H9 (cell line): Measurements from ENCODE around the gene ANO2. TPM values are rescaled to one million over a fixed set of nuclear protein-coding genes. Genes with fewer than 3 reads are reported as not detected.

ENCODE experiments used
- DNase-seq: peaks from one replicate; pipeline ENCODE4 v3.0.0-alpha.2; 2017
- H2AFZ ChIP-seq: one replicate; pipeline ENCODE4 v1.6.1; 2013; ENCODE audit warnings: mild to moderate bottlenecking, low read length, control low read depth, moderate library complexity
- H2AK5ac ChIP-seq: 2 replicates; pipeline ENCODE4 v1.6.1; 2013; ENCODE audit warnings: low read length, control low read depth, mixed read lengths; ENCODE audit not compliant: insufficient read length
- H2BK120ac ChIP-seq: one replicate; pipeline ENCODE4 v1.6.1; 2013; ENCODE audit warnings: low read depth, mild to moderate bottlenecking, low read length, control low read depth, inconsistent platforms; ENCODE audit not compliant: poor library complexity, severe bottlenecking
- H2BK12ac ChIP-seq: 2 replicates; pipeline ENCODE4 v1.6.1; 2013; ENCODE audit warnings: low read length, control low read depth, mixed read lengths, low read depth; ENCODE audit not compliant: insufficient read length
- H2BK15ac ChIP-seq: 2 replicates; pipeline ENCODE4 v1.6.1; 2013; ENCODE audit warnings: low read depth, low read length, control low read depth
- H2BK20ac ChIP-seq: one replicate; pipeline ENCODE4 v1.6.1; 2013; ENCODE audit warnings: low read depth, mild to moderate bottlenecking, low read length, control low read depth, inconsistent platforms; ENCODE audit not compliant: poor library complexity, severe bottlenecking
- H2BK5ac ChIP-seq: 2 replicates; pipeline ENCODE4 v1.6.1; 2013; ENCODE audit warnings: low read length, control low read depth, mixed read lengths; ENCODE audit not compliant: insufficient read length
- H3K14ac ChIP-seq: 2 replicates; pipeline ENCODE4 v1.6.1; 2013; ENCODE audit warnings: low read length, control low read depth; ENCODE audit not compliant: insufficient read depth
- H3K18ac ChIP-seq: 2 replicates; pipeline ENCODE4 v1.6.1; 2013; ENCODE audit warnings: low read depth, mild to moderate bottlenecking, mixed read lengths, low read length, control low read depth; ENCODE audit not compliant: insufficient read length
- H3K23ac ChIP-seq: 2 replicates; pipeline ENCODE4 v1.6.1; 2013; ENCODE audit warnings: low read length, control low read depth, mixed read lengths, low read depth; ENCODE audit not compliant: insufficient read length
- H3K23me2 ChIP-seq: 2 replicates; pipeline ENCODE4 v1.6.1; 2013; ENCODE audit warnings: low read depth, mild to moderate bottlenecking, mixed read lengths, low read length, control low read depth; ENCODE audit not compliant: insufficient read length, poor library complexity, severe bottlenecking
- H3K27ac ChIP-seq: 2 replicates; pipeline ENCODE4 v1.5.1; 2013; ENCODE audit warnings: low read length, control low read depth, mixed read lengths, low read depth; ENCODE audit not compliant: insufficient read length
- H3K27me3 ChIP-seq: 2 replicates; pipeline ENCODE4 v1.6.1; 2013; ENCODE audit warnings: low read length, control low read depth, inconsistent platforms; ENCODE audit not compliant: insufficient read depth
- H3K4ac ChIP-seq: 2 replicates; pipeline ENCODE4 v1.6.1; 2013; ENCODE audit warnings: low read depth, mild to moderate bottlenecking, control low read depth, inconsistent platforms, low read length, moderate library complexity
- H3K4me1 ChIP-seq: 2 replicates; pipeline ENCODE4 v1.6.1; 2013; ENCODE audit warnings: low read length, control low read depth, inconsistent platforms; ENCODE audit not compliant: insufficient read depth
- H3K4me2 ChIP-seq: 2 replicates; pipeline ENCODE4 v1.6.1; 2013; ENCODE audit warnings: low read length, control low read depth, mixed read lengths; ENCODE audit not compliant: insufficient read length, insufficient read depth
- H3K56ac ChIP-seq: 2 replicates; pipeline ENCODE4 v1.6.1; 2013; ENCODE audit warnings: low read depth, mild to moderate bottlenecking, mixed read lengths, low read length, control low read depth; ENCODE audit not compliant: insufficient read length
- H3K79me1 ChIP-seq: 2 replicates; pipeline ENCODE4 v1.6.1; 2013; ENCODE audit warnings: low read depth, mild to moderate bottlenecking, moderate library complexity, low read length, control low read depth, inconsistent platforms; ENCODE audit not compliant: insufficient read depth, poor library complexity, severe bottlenecking
- H3K79me2 ChIP-seq: 2 replicates; pipeline ENCODE4 v1.6.1; 2013; ENCODE audit warnings: low read length, control low read depth, inconsistent platforms; ENCODE audit not compliant: insufficient read depth
- H3K9ac ChIP-seq: 2 replicates; pipeline ENCODE4 v1.6.1; 2013; ENCODE audit warnings: low read length, control low read depth, mixed read lengths; ENCODE audit not compliant: insufficient read length; ENCODE audit errors: extremely low read depth
- H3K9me3 ChIP-seq: one replicate; pipeline ENCODE4 v1.6.1; 2013; ENCODE audit warnings: low read depth, low read length, inconsistent platforms; ENCODE audit not compliant: control insufficient read depth
- H3T11ph ChIP-seq: one replicate; pipeline ENCODE4 v1.6.1; 2013; ENCODE audit warnings: mild to moderate bottlenecking, low read length, control low read depth, inconsistent platforms
- H4K20me1 ChIP-seq: one replicate; pipeline ENCODE4 v1.6.1; 2013; ENCODE audit not compliant: control insufficient read depth, insufficient read length, insufficient read depth
- H4K5ac ChIP-seq: 2 replicates; pipeline ENCODE4 v1.6.1; 2013; ENCODE audit warnings: low read depth, mild to moderate bottlenecking, mixed read lengths, low read length, control low read depth; ENCODE audit not compliant: insufficient read length
- H4K8ac ChIP-seq: replicated peaks from 2 replicates; pipeline ENCODE4 v1.6.1; 2013; ENCODE audit warnings: low read length, control low read depth, mixed read lengths, low read depth; ENCODE audit not compliant: insufficient read length
- H4K91ac ChIP-seq: 2 replicates; pipeline ENCODE4 v1.6.1; 2013; ENCODE audit warnings: low read depth, mild to moderate bottlenecking, moderate library complexity, mixed read lengths, low read length, control low read depth; ENCODE audit not compliant: insufficient read length
- H3K27ac Mint-ChIP-seq, 3 experiments: 2 replicates in 2 of 3; 3 replicates in 1 of 3; pipeline ENCODE4 v1.8.0; 2020 to 2021; ENCODE audit warnings: mixed read lengths in 3 of 3, mild to moderate bottlenecking in 1 of 3, moderate library complexity in 1 of 3
- H3K27me3 Mint-ChIP-seq: 2 replicates; pipeline ENCODE4 v1.8.0; 2021; ENCODE audit warnings: low read depth, mild to moderate bottlenecking, moderate library complexity, mixed read lengths
- H3K36me3 Mint-ChIP-seq, 3 experiments: 2 replicates in 2 of 3; 3 replicates in 1 of 3; pipeline ENCODE4 v1.8.0; 2020 to 2021; ENCODE audit warnings: low read depth in 3 of 3, mixed read lengths in 3 of 3; ENCODE audit not compliant: insufficient read depth in 1 of 3
- H3K4me1 Mint-ChIP-seq, 2 experiments: 2 replicates each; pipeline ENCODE4 v1.8.0; 2020; ENCODE audit warnings: mixed read lengths in 2 of 2
- H3K4me3 Mint-ChIP-seq, 2 experiments: 2 replicates in 1 of 2; 3 replicates in 1 of 2; pipeline ENCODE4 v1.8.0; 2020 to 2021; ENCODE audit warnings: mild to moderate bottlenecking in 2 of 2, mixed read lengths in 2 of 2, moderate library complexity in 1 of 2
- H3K9me3 Mint-ChIP-seq, 2 experiments: 2 replicates in 1 of 2; 3 replicates in 1 of 2; pipeline ENCODE4 v1.8.0; 2020; ENCODE audit warnings: mild to moderate bottlenecking in 2 of 2, mixed read lengths in 2 of 2, moderate library complexity in 1 of 2
- CTCF ChIP-seq: fragments of 200-600 bp; sonication (generic); conservative IDR thresholded peaks from 3 replicates; pipeline ENCODE4 v1.8.0; 2021; ENCODE audit warnings: antibody characterized with exemption, mild to moderate bottlenecking
- WGBS: extraction: QIAGEN DNeasy Blood & Tissue Kit; methylation state at CpG from one replicate; pipeline ENCODE4 v1.1.7; 2013; ENCODE audit warnings: missing lambda C conversion rate, low lambda C conversion rate, mixed read lengths; ENCODE audit not compliant: insufficient read length; ENCODE audit errors: extremely low coverage; 5-methylcytosine and 5-hydroxymethylcytosine counted together
- total RNA-seq: library from RNA; stranded (reverse); gene quantifications from 2 replicates; pipeline ENCODE4 v1.2.1, GENCODE V29; 2021

The ANO2 gene
- total RNA-seq, 1 experiment from 2014 or later: 3.8 TPM

GRCh38 chr12:5524769-5525436, 420.2 kb downstream of the ANO2 start:
- Histone ChIP-seq H4K20me1 (no peaks in the 10 kb centered on the region), H3K27ac (no peak overlapping the region), H4K8ac (no peak overlapping the region), H3K4ac (no peak overlapping the region), H3K79me2 (no peaks in the 10 kb centered on the region), H4K5ac (no peak overlapping the region), H2BK15ac (no peak overlapping the region), H3K9me3 (no peaks in the 10 kb centered on the region), H2BK5ac (no peak overlapping the region), H2BK120ac (no peak overlapping the region), H3T11ph (no peak overlapping the region), H3K9ac (no peak overlapping the region), H3K18ac (no peak overlapping the region), H3K27me3 (no peaks in the 10 kb centered on the region), H2AFZ (no peak overlapping the region), H3K14ac (no peak overlapping the region; the same call in 1 of the 2 replicates), H4K91ac (no peak overlapping the region), H3K4me1 (no peaks in the 10 kb centered on the region), H2BK12ac (no peak overlapping the region), H3K23me2 (no peaks in the 10 kb centered on the region), H3K23ac (no peak overlapping the region), H3K79me1 (no peaks in the 10 kb centered on the region), H2AK5ac (no peak overlapping the region), H2BK20ac (no peak overlapping the region), H3K4me2 (no peak overlapping the region), H3K56ac (no peak overlapping the region)
- Mint-ChIP-seq H3K9me3 (no peaks in the 10 kb centered on the region), H3K4me3 (no peak overlapping the region), H3K27me3 (peaks cover 3% of the 10 kb centered on the region; the same call in 1 of the 2 replicates), H3K4me1 (no peaks in the 10 kb centered on the region), H3K27ac (peak overlapping the region in 1 of 3 experiments; percentile 66; a peak in 1 of 7 replicates), H3K36me3 (no peaks in the 10 kb centered on the region)
- no peak for TF ChIP-seq CTCF
- WGBS: no CpG with 5 or more reads among the region's 15 CpGs
- DNase-seq: no peak
